H9 (cell line): Measurements from ENCODE around the gene TBC1D4. TPM values are rescaled to one million over a fixed set of nuclear protein-coding genes. Genes with fewer than 3 reads are reported as not detected.

Experiments used
- DNase-seq: peaks from one replicate; pipeline ENCODE4 v3.0.0-alpha.2; 2017
- H2AFZ ChIP-seq: one replicate; pipeline ENCODE4 v1.6.1; 2013; ENCODE audit warnings: mild to moderate bottlenecking, low read length, control low read depth, moderate library complexity
- H2AK5ac ChIP-seq: 2 replicates; pipeline ENCODE4 v1.6.1; 2013; ENCODE audit warnings: low read length, control low read depth, mixed read lengths; ENCODE audit not compliant: insufficient read length
- H2BK120ac ChIP-seq: one replicate; pipeline ENCODE4 v1.6.1; 2013; ENCODE audit warnings: low read depth, mild to moderate bottlenecking, low read length, control low read depth, inconsistent platforms; ENCODE audit not compliant: poor library complexity, severe bottlenecking
- H2BK12ac ChIP-seq: 2 replicates; pipeline ENCODE4 v1.6.1; 2013; ENCODE audit warnings: low read length, control low read depth, mixed read lengths, low read depth; ENCODE audit not compliant: insufficient read length
- H2BK15ac ChIP-seq: 2 replicates; pipeline ENCODE4 v1.6.1; 2013; ENCODE audit warnings: low read depth, low read length, control low read depth
- H2BK20ac ChIP-seq: one replicate; pipeline ENCODE4 v1.6.1; 2013; ENCODE audit warnings: low read depth, mild to moderate bottlenecking, low read length, control low read depth, inconsistent platforms; ENCODE audit not compliant: poor library complexity, severe bottlenecking
- H2BK5ac ChIP-seq: 2 replicates; pipeline ENCODE4 v1.6.1; 2013; ENCODE audit warnings: low read length, control low read depth, mixed read lengths; ENCODE audit not compliant: insufficient read length
- H3K14ac ChIP-seq: 2 replicates; pipeline ENCODE4 v1.6.1; 2013; ENCODE audit warnings: low read length, control low read depth; ENCODE audit not compliant: insufficient read depth
- H3K18ac ChIP-seq: 2 replicates; pipeline ENCODE4 v1.6.1; 2013; ENCODE audit warnings: low read depth, mild to moderate bottlenecking, mixed read lengths, low read length, control low read depth; ENCODE audit not compliant: insufficient read length
- H3K23ac ChIP-seq: 2 replicates; pipeline ENCODE4 v1.6.1; 2013; ENCODE audit warnings: low read length, control low read depth, mixed read lengths, low read depth; ENCODE audit not compliant: insufficient read length
- H3K23me2 ChIP-seq: 2 replicates; pipeline ENCODE4 v1.6.1; 2013; ENCODE audit warnings: low read depth, mild to moderate bottlenecking, mixed read lengths, low read length, control low read depth; ENCODE audit not compliant: insufficient read length, poor library complexity, severe bottlenecking
- H3K27ac ChIP-seq: 2 replicates; pipeline ENCODE4 v1.5.1; 2013; ENCODE audit warnings: low read length, control low read depth, mixed read lengths, low read depth; ENCODE audit not compliant: insufficient read length
- H3K27me3 ChIP-seq: 2 replicates; pipeline ENCODE4 v1.6.1; 2013; ENCODE audit warnings: low read length, control low read depth, inconsistent platforms; ENCODE audit not compliant: insufficient read depth
- H3K4ac ChIP-seq: 2 replicates; pipeline ENCODE4 v1.6.1; 2013; ENCODE audit warnings: low read depth, mild to moderate bottlenecking, control low read depth, inconsistent platforms, low read length, moderate library complexity
- H3K4me1 ChIP-seq: 2 replicates; pipeline ENCODE4 v1.6.1; 2013; ENCODE audit warnings: low read length, control low read depth, inconsistent platforms; ENCODE audit not compliant: insufficient read depth
- H3K4me2 ChIP-seq: 2 replicates; pipeline ENCODE4 v1.6.1; 2013; ENCODE audit warnings: low read length, control low read depth, mixed read lengths; ENCODE audit not compliant: insufficient read length, insufficient read depth
- H3K56ac ChIP-seq: 2 replicates; pipeline ENCODE4 v1.6.1; 2013; ENCODE audit warnings: low read depth, mild to moderate bottlenecking, mixed read lengths, low read length, control low read depth; ENCODE audit not compliant: insufficient read length
- H3K79me1 ChIP-seq: 2 replicates; pipeline ENCODE4 v1.6.1; 2013; ENCODE audit warnings: low read depth, mild to moderate bottlenecking, moderate library complexity, low read length, control low read depth, inconsistent platforms; ENCODE audit not compliant: insufficient read depth, poor library complexity, severe bottlenecking
- H3K79me2 ChIP-seq: 2 replicates; pipeline ENCODE4 v1.6.1; 2013; ENCODE audit warnings: low read length, control low read depth, inconsistent platforms; ENCODE audit not compliant: insufficient read depth
- H3K9ac ChIP-seq: 2 replicates; pipeline ENCODE4 v1.6.1; 2013; ENCODE audit warnings: low read length, control low read depth, mixed read lengths; ENCODE audit not compliant: insufficient read length; ENCODE audit errors: extremely low read depth
- H3K9me3 ChIP-seq: one replicate; pipeline ENCODE4 v1.6.1; 2013; ENCODE audit warnings: low read depth, low read length, inconsistent platforms; ENCODE audit not compliant: control insufficient read depth
- H3T11ph ChIP-seq: one replicate; pipeline ENCODE4 v1.6.1; 2013; ENCODE audit warnings: mild to moderate bottlenecking, low read length, control low read depth, inconsistent platforms
- H4K20me1 ChIP-seq: one replicate; pipeline ENCODE4 v1.6.1; 2013; ENCODE audit not compliant: control insufficient read depth, insufficient read length, insufficient read depth
- H4K5ac ChIP-seq: 2 replicates; pipeline ENCODE4 v1.6.1; 2013; ENCODE audit warnings: low read depth, mild to moderate bottlenecking, mixed read lengths, low read length, control low read depth; ENCODE audit not compliant: insufficient read length
- H4K8ac ChIP-seq: replicated peaks from 2 replicates; pipeline ENCODE4 v1.6.1; 2013; ENCODE audit warnings: low read length, control low read depth, mixed read lengths, low read depth; ENCODE audit not compliant: insufficient read length
- H4K91ac ChIP-seq: 2 replicates; pipeline ENCODE4 v1.6.1; 2013; ENCODE audit warnings: low read depth, mild to moderate bottlenecking, moderate library complexity, mixed read lengths, low read length, control low read depth; ENCODE audit not compliant: insufficient read length
- H3K27ac Mint-ChIP-seq, 3 experiments: 2 replicates in 2 of 3; 3 replicates in 1 of 3; pipeline ENCODE4 v1.8.0; 2020 to 2021; ENCODE audit warnings: mixed read lengths in 3 of 3, mild to moderate bottlenecking in 1 of 3, moderate library complexity in 1 of 3
- H3K27me3 Mint-ChIP-seq: 2 replicates; pipeline ENCODE4 v1.8.0; 2021; ENCODE audit warnings: low read depth, mild to moderate bottlenecking, moderate library complexity, mixed read lengths
- H3K36me3 Mint-ChIP-seq, 3 experiments: 2 replicates in 2 of 3; 3 replicates in 1 of 3; pipeline ENCODE4 v1.8.0; 2020 to 2021; ENCODE audit warnings: low read depth in 3 of 3, mixed read lengths in 3 of 3; ENCODE audit not compliant: insufficient read depth in 1 of 3
- H3K4me1 Mint-ChIP-seq, 2 experiments: 2 replicates each; pipeline ENCODE4 v1.8.0; 2020; ENCODE audit warnings: mixed read lengths in 2 of 2
- H3K4me3 Mint-ChIP-seq, 2 experiments: 2 replicates in 1 of 2; 3 replicates in 1 of 2; pipeline ENCODE4 v1.8.0; 2020 to 2021; ENCODE audit warnings: mild to moderate bottlenecking in 2 of 2, mixed read lengths in 2 of 2, moderate library complexity in 1 of 2
- H3K9me3 Mint-ChIP-seq, 2 experiments: 2 replicates in 1 of 2; 3 replicates in 1 of 2; pipeline ENCODE4 v1.8.0; 2020; ENCODE audit warnings: mild to moderate bottlenecking in 2 of 2, mixed read lengths in 2 of 2, moderate library complexity in 1 of 2
- CTCF ChIP-seq: fragments of 200-600 bp; sonication (generic); conservative IDR thresholded peaks from 3 replicates; pipeline ENCODE4 v1.8.0; 2021; ENCODE audit warnings: antibody characterized with exemption, mild to moderate bottlenecking
- WGBS: extraction: QIAGEN DNeasy Blood & Tissue Kit; methylation state at CpG from one replicate; pipeline ENCODE4 v1.1.7; 2013; ENCODE audit warnings: missing lambda C conversion rate, low lambda C conversion rate, mixed read lengths; ENCODE audit not compliant: insufficient read length; ENCODE audit errors: extremely low coverage; 5-methylcytosine and 5-hydroxymethylcytosine counted together
- total RNA-seq: library from RNA; stranded (reverse); gene quantifications from 2 replicates; pipeline ENCODE4 v1.2.1, GENCODE V29; 2021

Gene TBC1D4
- total RNA-seq, 1 experiment from 2014 or later: 10.5 TPM

- Histone ChIP-seq H3T11ph (no peak overlapping the region), H2BK15ac (no peak overlapping the region), H3K79me1 (peaks cover 1% of the 10 kb centered on the region), H3K56ac (no peak overlapping the region), H2BK20ac (no peak overlapping the region), H3K14ac (no peak overlapping the region), H4K91ac (no peak overlapping the region), H3K18ac (no peak overlapping the region), H2AFZ (no peak overlapping the region), H4K8ac (no peak overlapping the region), H3K27ac (no peak overlapping the region), H2BK120ac (no peak overlapping the region), H2BK12ac (no peak overlapping the region), H4K20me1 (no peaks in the 10 kb centered on the region), H3K23ac (no peak overlapping the region), H3K4ac (no peak overlapping the region), H3K4me1 (no peaks in the 10 kb centered on the region), H2AK5ac (no peak overlapping the region), H3K23me2 (no peaks in the 10 kb centered on the region), H2BK5ac (no peak overlapping the region), H3K79me2 (no peaks in the 10 kb centered on the region), H4K5ac (no peak overlapping the region), H3K4me2 (no peak overlapping the region), H3K9ac (no peak overlapping the region), H3K9me3 (no peaks in the 10 kb centered on the region), H3K27me3 (no peaks in the 10 kb centered on the region)
- Mint-ChIP-seq H3K27me3 (no peaks in the 10 kb centered on the region), H3K27ac (no peak overlapping the region), H3K4me1 (peaks cover 2 to 4% of the 10 kb centered on the region in 2 experiments; a peak in 2 of 4 replicates), H3K4me3 (no peak overlapping the region), H3K36me3 (no peaks in the 10 kb centered on the region), H3K9me3 (no peaks in the 10 kb centered on the region)
- no CpG with 5 or more reads among the region's 3 CpGs for WGBS
- no peak for TF ChIP-seq CTCF
- no peak for DNase-seq
Observed at GRCh38 chr13:75425216-75426009, 56.6 kb downstream of the TBC1D4 start.
